Measurements from ENCODE around the gene THAP3.
"Not testable (repeated sequence)": the region's sequence is repeated elsewhere in the genome, so short reads cannot be mapped to it uniquely, and the experiment has no call there.

GRCh38 chr1:6640867-6641266 lies 16.2 kb downstream of the THAP3 start:
- TF ChIP-seq CTCF (IDR thresholded peaks at IDR 0.05; ENCODE audit: low read length); EZH2 (IDR thresholded peaks at IDR 0.05; ENCODE audit: borderline replicate concordance, low read length): not testable (repeated sequence)
